ENCODE results near the gene RNF149.
"Not testable (repeated sequence)": the region's sequence is repeated elsewhere in the genome, so short reads cannot be mapped to it uniquely, and the experiment has no call there.

RNF149 gene

GRCh38 chr2:101308432-101309210, at the start of gene RNF149:
Gene RNF149, minus strand, starts transcription at chr2:101308701. Its CDS starts 113 bp downstream, at chr2:101308588.
- DNase-seq (ENCODE audit: low read depth in 2 of 2): peak; percentile 89 to 91

GRCh38 chr2:101357376-101357775, 48.9 kb upstream of the RNF149 start:
- DNase-seq (ENCODE audit: low read depth in 2 of 2): no peak

GRCh38 chr2:101356521-101356920, 48.0 kb upstream of the RNF149 start:
- no peak for DNase-seq (ENCODE audit: low read depth in 2 of 2)

- no peak for DNase-seq (ENCODE audit: low read depth in 2 of 2)
Measured at GRCh38 chr2:101356055-101356454, 47.6 kb upstream of the RNF149 start.

- DNase-seq (ENCODE audit: low read depth in 2 of 2): no peak
Measured at GRCh38 chr2:101355401-101356054, 47.0 kb upstream of the RNF149 start.

GRCh38 chr2:101354420-101355311, 46.2 kb upstream of the RNF149 start:
- no peak for DNase-seq (ENCODE audit: low read depth in 2 of 2)

GRCh38 chr2:101352631-101353030, 44.1 kb upstream of the RNF149 start:
- not testable (repeated sequence) for DNase-seq (ENCODE audit: low read depth in 2 of 2)

GRCh38 chr2:101351207-101351606, 42.7 kb upstream of the RNF149 start:
- DNase-seq (ENCODE audit: low read depth in 2 of 2): no peak

GRCh38 chr2:101349893-101350662, 41.6 kb upstream of the RNF149 start:
- no peak for DNase-seq (ENCODE audit: low read depth in 2 of 2)

GRCh38 chr2:101348883-101349282, 40.4 kb upstream of the RNF149 start:
- DNase-seq (ENCODE audit: low read depth in 2 of 2): no peak

GRCh38 chr2:101346909-101347308, 38.4 kb upstream of the RNF149 start:
- DNase-seq (ENCODE audit: low read depth in 2 of 2): no peak

- no peak for DNase-seq (ENCODE audit: low read depth in 2 of 2)
Measured at GRCh38 chr2:101344137-101344536, 35.6 kb upstream of the RNF149 start.

- no peak for DNase-seq (ENCODE audit: low read depth in 2 of 2)
Measured at GRCh38 chr2:101342625-101343008, 34.1 kb upstream of the RNF149 start.

GRCh38 chr2:101341901-101342624, 33.6 kb upstream of the RNF149 start:
- DNase-seq (ENCODE audit: low read depth in 2 of 2): peak; percentile 70 to 71

- DNase-seq (ENCODE audit: low read depth in 2 of 2): peak in 1 of 2 donors; percentile 29
Measured at GRCh38 chr2:101341421-101341820, 32.9 kb upstream of the RNF149 start.

GRCh38 chr2:101340141-101340551, 31.6 kb upstream of the RNF149 start:
- DNase-seq (ENCODE audit: low read depth in 2 of 2): no peak

GRCh38 chr2:101339266-101339880, 30.9 kb upstream of the RNF149 start:
- DNase-seq (ENCODE audit: low read depth in 2 of 2): no peak

- DNase-seq (ENCODE audit: low read depth in 2 of 2): no peak
Measured at GRCh38 chr2:101337877-101338276, 29.4 kb upstream of the RNF149 start.

- DNase-seq (ENCODE audit: low read depth in 2 of 2): no peak
Measured at GRCh38 chr2:101332885-101333766, 24.6 kb upstream of the RNF149 start.

All from stimulated activated CD4-positive, alpha-beta T cell treated with anti-CD3 and anti-CD28 coated beads, Interleukin-1b, Interleukin-23, amount 100 ng/mL, for 4 hours (primary cell).